Prostate gland (tissue), 2 donors: Measurements from ENCODE around the gene KCNT1. TPM values are rescaled to one million over a fixed set of nuclear protein-coding genes. Genes with fewer than 3 reads are reported as not detected.

Source experiments
- DNase-seq: peaks from one replicate; pipeline ENCODE4 v3.0.0-alpha.2; 2019; ENCODE audit warnings: low spot score
- H3K27ac ChIP-seq, 2 donors: fragments of 200-600 bp; sonication (generic); 2 replicates each; pipeline ENCODE4 v1.5.1; 2017 to 2019
- H3K27me3 ChIP-seq: fragments of 200-600 bp; sonication (generic); replicated peaks from 2 replicates; pipeline ENCODE4 v1.5.1; 2019; ENCODE audit not compliant: insufficient read depth
- H3K36me3 ChIP-seq, 2 donors: fragments of 200-600 bp; sonication (generic); 1 replicate in 1 of 2; 2 replicates in 1 of 2; pipeline versions ENCODE4 v1.5.1 to v1.8.1; 2017 to 2019
- H3K4me1 ChIP-seq: fragments of 200-600 bp; sonication (generic); replicated peaks from 2 replicates; pipeline ENCODE4 v1.5.1; 2019
- H3K4me3 ChIP-seq, 2 donors: fragments of 200-600 bp; sonication (generic); 2 replicates each; pipeline ENCODE4 v1.5.1; 2017 to 2019
- H3K9me3 ChIP-seq: fragments of 200-600 bp; sonication (generic); 2 replicates; pipeline ENCODE4 v1.5.1; 2017
- POLR2A ChIP-seq: fragments of 450-650 bp; IDR thresholded peaks from one replicate; pipeline ENCODE4 v1.6.1; 2016; ENCODE audit warnings: antibody characterized with exemption, mild to moderate bottlenecking
- POLR2AphosphoS5 ChIP-seq: sonication (generic); formaldehyde crosslinking; IDR thresholded peaks from one replicate; pipeline ENCODE4 v1.6.1; 2017; ENCODE audit warnings: antibody characterized with exemption
- WGBS: methylation state at CpG from one replicate; pipeline ENCODE4 v1.1.5; 2018; 5-methylcytosine and 5-hydroxymethylcytosine counted together
- intact Hi-C: fragments of 100-400 bp; cut with DNase I; formaldehyde crosslinking; loops from one replicate; pipeline ENCODE4 v1.14.2; 2022
- total RNA-seq, 2 donors: library from RNA; depleted of rRNA; stranded (reverse); fragments of >200 nt; gene quantifications; one replicate each; pipeline ENCODE4 v1.1.0, GENCODE V29; 2016
- TF ChIP-seq, protein P1 (sequence below), 4 experiments: fragments of 200-600 bp in 2 of 4; fragments of 450-650 bp in 2 of 4; sonication (generic) in 2 of 4; IDR thresholded peaks; 1 replicate in 3 of 4; 2 replicates in 1 of 4; pipeline ENCODE4 v1.5.1; 2016 to 2019; ENCODE audit warnings: antibody characterized with exemption in 4 of 4, mild to moderate bottlenecking in 2 of 4, moderate library complexity in 2 of 4

The KCNT1 gene
- total RNA-seq, 2 donors from 2014 or later: 0.09 to 3.0 TPM

DNA sequence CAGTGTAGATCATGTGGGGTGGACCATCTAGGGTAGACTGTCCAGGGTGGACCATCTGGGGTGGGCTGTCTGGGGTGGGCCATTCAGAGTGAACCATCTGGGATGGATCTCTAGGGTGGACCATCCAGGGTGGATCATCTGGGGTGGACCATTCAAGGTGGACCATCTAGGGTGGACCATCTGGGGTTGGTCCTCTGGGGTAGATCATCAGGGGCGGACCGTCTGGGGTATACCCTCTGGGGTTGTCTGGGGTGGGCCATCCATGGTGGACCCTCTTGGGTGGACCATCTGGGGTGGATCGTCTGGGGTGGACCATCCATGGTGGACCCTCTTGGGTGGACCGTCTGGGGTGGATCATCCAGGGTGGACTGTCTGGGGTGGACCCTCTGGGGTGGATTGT lies 64.3 kb downstream of the KCNT1 start:
- TF ChIP-seq, protein P1, sequence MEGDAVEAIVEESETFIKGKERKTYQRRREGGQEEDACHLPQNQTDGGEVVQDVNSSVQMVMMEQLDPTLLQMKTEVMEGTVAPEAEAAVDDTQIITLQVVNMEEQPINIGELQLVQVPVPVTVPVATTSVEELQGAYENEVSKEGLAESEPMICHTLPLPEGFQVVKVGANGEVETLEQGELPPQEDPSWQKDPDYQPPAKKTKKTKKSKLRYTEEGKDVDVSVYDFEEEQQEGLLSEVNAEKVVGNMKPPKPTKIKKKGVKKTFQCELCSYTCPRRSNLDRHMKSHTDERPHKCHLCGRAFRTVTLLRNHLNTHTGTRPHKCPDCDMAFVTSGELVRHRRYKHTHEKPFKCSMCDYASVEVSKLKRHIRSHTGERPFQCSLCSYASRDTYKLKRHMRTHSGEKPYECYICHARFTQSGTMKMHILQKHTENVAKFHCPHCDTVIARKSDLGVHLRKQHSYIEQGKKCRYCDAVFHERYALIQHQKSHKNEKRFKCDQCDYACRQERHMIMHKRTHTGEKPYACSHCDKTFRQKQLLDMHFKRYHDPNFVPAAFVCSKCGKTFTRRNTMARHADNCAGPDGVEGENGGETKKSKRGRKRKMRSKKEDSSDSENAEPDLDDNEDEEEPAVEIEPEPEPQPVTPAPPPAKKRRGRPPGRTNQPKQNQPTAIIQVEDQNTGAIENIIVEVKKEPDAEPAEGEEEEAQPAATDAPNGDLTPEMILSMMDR (IDR thresholded peaks at IDR 0.05): no peak
- no peak for TF ChIP-seq POLR2A
- no peak for TF ChIP-seq POLR2AphosphoS5
- H3K36me3 ChIP-seq: no peaks in the 10 kb centered on the region
- no peaks in the 10 kb centered on the region for H3K9me3 ChIP-seq
- no peaks in the 10 kb centered on the region for H3K27me3 ChIP-seq
- H3K27ac ChIP-seq: no peak overlapping the region
- no peaks in the 10 kb centered on the region for H3K4me1 ChIP-seq
- no peak overlapping the region for H3K4me3 ChIP-seq
- no peak for DNase-seq
- 94% methylated on average over 4 of the region's 4 CpGs for WGBS
- intact Hi-C loops: no loop called here

DNA sequence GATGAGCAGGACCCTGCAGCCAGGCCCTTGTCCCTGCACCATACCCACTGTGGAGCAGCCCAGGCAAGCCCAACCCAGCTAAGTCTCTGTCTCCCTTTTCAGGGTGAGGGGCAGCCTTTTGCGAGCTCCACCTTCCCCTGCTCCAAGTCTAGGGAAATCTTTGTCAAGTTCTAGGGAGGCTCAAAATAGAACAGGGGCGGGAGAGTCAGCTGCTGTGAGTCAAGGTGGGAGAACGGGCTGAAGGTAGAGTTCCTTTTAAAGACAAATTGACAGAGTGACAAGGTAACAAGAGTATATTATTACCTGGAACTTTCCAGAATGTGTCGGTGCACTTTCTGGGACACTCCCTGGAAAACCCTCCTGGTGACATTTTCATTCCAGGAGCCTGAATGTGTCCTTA lies 64.7 kb downstream of the KCNT1 start:
- Histone ChIP-seq H3K4me1 (no peaks in the 10 kb centered on the region), H3K36me3 (no peaks in the 10 kb centered on the region), H3K27ac (no peak overlapping the region), H3K27me3 (no peaks in the 10 kb centered on the region), H3K4me3 (no peak overlapping the region), H3K9me3 (no peaks in the 10 kb centered on the region)
- 88% methylated on average over 4 of the region's 4 CpGs for WGBS
- DNase-seq: no peak
- intact Hi-C loops: no loop called here
- TF ChIP-seq POLR2AphosphoS5 (no peak), POLR2A (no peak)
- TF ChIP-seq, protein P1 (IDR thresholded peaks at IDR 0.05): no peak

DNA sequence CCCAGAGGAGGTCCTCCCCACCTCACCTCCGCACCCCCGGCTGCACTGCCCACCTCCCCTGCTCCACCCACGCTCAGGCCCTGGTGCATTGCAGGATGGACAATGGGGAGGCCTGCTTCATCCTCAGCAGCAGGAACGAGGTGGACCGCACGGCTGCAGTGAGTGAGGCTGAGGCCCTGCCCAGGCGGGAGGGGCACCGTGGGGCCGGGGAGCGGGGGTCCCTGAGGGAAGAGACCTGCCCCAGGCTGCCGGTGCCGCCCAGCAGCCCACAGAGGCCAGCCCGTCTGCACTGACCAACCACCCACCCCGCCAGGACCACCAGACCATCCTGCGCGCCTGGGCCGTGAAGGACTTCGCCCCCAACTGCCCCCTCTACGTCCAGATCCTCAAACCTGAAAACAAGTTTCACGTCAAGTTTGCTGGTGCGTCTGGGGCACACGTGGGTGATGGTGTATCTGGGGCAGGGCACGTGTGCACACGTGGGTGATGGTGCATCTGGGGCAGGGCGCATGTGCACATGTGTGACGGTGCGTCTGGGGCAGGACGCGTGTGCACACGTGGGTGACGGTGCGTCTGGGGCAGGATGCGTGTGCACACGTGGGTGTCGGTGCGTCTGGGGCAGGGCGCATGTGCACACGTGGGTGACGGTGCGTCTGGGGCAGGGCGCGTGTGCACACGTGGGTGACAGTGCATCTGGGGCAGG lies 66.7 kb downstream of the KCNT1 start:
- H3K27ac ChIP-seq: no peak overlapping the region
- H3K4me1 ChIP-seq: no peaks in the 10 kb centered on the region
- TF ChIP-seq, protein P1 (IDR thresholded peaks at IDR 0.05): no peak
- no peak for TF ChIP-seq POLR2A
- no peak for TF ChIP-seq POLR2AphosphoS5
- intact Hi-C loops: no loop called here
- H3K4me3 ChIP-seq: no peak overlapping the region
- no peak for DNase-seq
- H3K36me3 ChIP-seq: no peaks in the 10 kb centered on the region
- 85% methylated on average over 41 of the region's 43 CpGs for WGBS
- H3K27me3 ChIP-seq: no peaks in the 10 kb centered on the region
- no peaks in the 10 kb centered on the region for H3K9me3 ChIP-seq

DNA sequence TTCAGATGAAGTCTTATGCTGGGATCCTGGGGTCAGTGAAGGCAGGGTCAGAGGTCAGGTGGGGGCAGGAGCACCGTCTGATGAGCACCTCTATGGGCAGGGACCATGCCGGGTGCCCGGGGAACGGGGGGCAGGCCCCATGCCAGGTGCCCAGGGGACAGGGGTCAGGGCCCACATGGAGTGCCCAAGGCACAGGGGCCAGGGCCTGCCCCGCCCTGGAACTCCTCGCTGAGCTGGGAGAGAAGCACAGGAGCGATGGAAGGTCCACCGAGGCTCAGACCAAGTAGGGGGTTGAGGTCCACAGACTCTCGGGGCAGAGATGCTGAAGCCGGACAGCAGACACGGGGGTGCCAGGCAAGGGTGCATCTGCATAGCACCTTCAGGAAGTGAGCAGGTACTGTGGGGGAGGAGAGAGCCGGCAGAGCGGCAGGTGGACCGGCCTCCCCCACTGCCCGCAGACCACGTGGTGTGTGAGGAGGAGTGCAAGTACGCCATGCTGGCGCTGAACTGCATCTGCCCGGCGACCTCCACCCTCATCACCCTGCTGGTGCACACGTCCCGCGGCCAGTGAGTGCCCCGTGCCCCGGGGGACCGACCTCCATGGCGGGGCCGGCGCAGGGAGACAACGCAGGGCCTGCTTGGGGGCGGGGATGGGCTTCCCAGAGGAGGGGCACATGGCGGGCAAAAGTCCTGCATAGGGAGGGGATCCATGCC lies 67.7 kb downstream of the KCNT1 start:
- WGBS: 92% methylated on average over 32 of the region's 32 CpGs
- Histone ChIP-seq H3K27ac (no peak overlapping the region), H3K4me3 (no peak overlapping the region), H3K27me3 (no peaks in the 10 kb centered on the region), H3K36me3 (no peaks in the 10 kb centered on the region), H3K9me3 (no peaks in the 10 kb centered on the region), H3K4me1 (no peaks in the 10 kb centered on the region)
- intact Hi-C loops: no loop called here
- TF ChIP-seq, protein P1 (IDR thresholded peaks at IDR 0.05): no peak
- TF ChIP-seq POLR2A (no peak), POLR2AphosphoS5 (no peak)
- DNase-seq: no peak

DNA sequence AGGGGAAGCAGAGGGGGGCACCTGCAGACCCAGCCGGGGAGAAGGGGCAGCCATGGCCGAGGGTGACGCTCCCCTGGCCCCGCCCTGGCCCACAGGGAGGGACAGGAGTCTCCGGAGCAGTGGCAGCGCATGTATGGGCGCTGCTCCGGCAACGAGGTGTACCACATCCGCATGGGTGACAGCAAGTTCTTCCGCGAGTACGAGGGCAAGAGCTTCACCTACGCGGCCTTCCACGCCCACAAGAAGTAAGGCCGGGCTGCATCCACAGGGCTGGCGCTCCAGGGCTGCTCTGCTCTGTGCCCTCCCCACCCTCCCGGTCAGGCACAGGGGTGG lies 68.2 kb downstream of the KCNT1 start:
- no peak for DNase-seq
- WGBS: 79% methylated on average over 15 of the region's 19 CpGs
- H3K27me3 ChIP-seq: no peaks in the 10 kb centered on the region
- TF ChIP-seq, protein P1 (IDR thresholded peaks at IDR 0.05): no peak
- H3K4me3 ChIP-seq: no peak overlapping the region
- intact Hi-C loops: no loop called here
- no peaks in the 10 kb centered on the region for H3K36me3 ChIP-seq
- H3K27ac ChIP-seq: no peak overlapping the region
- no peaks in the 10 kb centered on the region for H3K9me3 ChIP-seq
- H3K4me1 ChIP-seq: no peaks in the 10 kb centered on the region
